Stimulated activated CD4-positive, alpha-beta T cell treated with anti-CD3 and anti-CD28 coated beads, TNF-alpha, amount 100 ng/mL, for 24 hours (primary cell): ENCODE data around the gene MPV17L2.
A peak's percentile ranks its signal among the peaks of the same experiment; 100 is the strongest.

Source experiments
- DNase-seq, 3 experiments: peaks; one replicate each; pipeline ENCODE4 v3.0.0-alpha.2; 2020; ENCODE audit warnings: low read depth in 3 of 3

MPV17L2 gene

GRCh38 chr19:18218600-18218999 lies 25.6 kb downstream of the MPV17L2 start:
- no peak for DNase-seq

- no peak for DNase-seq
Observed at GRCh38 chr19:18219911-18220631, 27.1 kb downstream of the MPV17L2 start.

- DNase-seq = no peak
Observed at GRCh38 chr19:18220632-18221275, 27.7 kb downstream of the MPV17L2 start.

- DNase-seq = no peak
Observed at GRCh38 chr19:18221815-18222725, 29.1 kb downstream of the MPV17L2 start.

- DNase-seq = peak in 1 of 3 experiments; percentile 42
Observed at GRCh38 chr19:18223860-18224524, 31.0 kb downstream of the MPV17L2 start.

GRCh38 chr19:18224525-18225354 lies 31.7 kb downstream of the MPV17L2 start:
- DNase-seq = peak; percentile 81 to 95 (median 85)

- no peak for DNase-seq
Observed at GRCh38 chr19:18225355-18225701, 32.3 kb downstream of the MPV17L2 start.

GRCh38 chr19:18225702-18226468 lies 32.9 kb downstream of the MPV17L2 start, which contains the start of gene PDE4C:
Gene PDE4C (minus strand): TSS chr19:18226438. CDS start chr19:18226415, 23 bp downstream.
- no peak for DNase-seq

GRCh38 chr19:18226956-18227780 lies 34.1 kb downstream of the MPV17L2 start:
- DNase-seq = no peak

- DNase-seq = no peak
Observed at GRCh38 chr19:18227781-18228271, 34.8 kb downstream of the MPV17L2 start.

- DNase-seq = no peak
Observed at GRCh38 chr19:18229474-18229873, 36.5 kb downstream of the MPV17L2 start.

GRCh38 chr19:18229915-18230314 lies 36.9 kb downstream of the MPV17L2 start:
- no peak for DNase-seq

- no peak for DNase-seq
Observed at GRCh38 chr19:18230941-18231734, 38.1 kb downstream of the MPV17L2 start.

GRCh38 chr19:18231775-18232174 lies 38.8 kb downstream of the MPV17L2 start:
- no peak for DNase-seq

- no peak for DNase-seq
Observed at GRCh38 chr19:18232540-18233223, 39.7 kb downstream of the MPV17L2 start.

GRCh38 chr19:18233224-18233825 lies 40.3 kb downstream of the MPV17L2 start:
- DNase-seq = peak in 1 of 3 experiments; percentile 40

GRCh38 chr19:18234194-18234593 lies 41.2 kb downstream of the MPV17L2 start:
- no peak for DNase-seq
